Keratinocyte (primary cell): Measurements from ENCODE around the gene CDKN1C. TPM values are rescaled to one million over a fixed set of nuclear protein-coding genes. Genes with fewer than 3 reads are reported as not detected.

Experiments
- DNase-seq: peaks from one replicate; pipeline ENCODE4 v3.0.0-alpha.2; 2011; ENCODE audit warnings: low read depth, missing footprints, low spot score
- FAIRE-seq: peaks from 2 replicates; lab custom pipeline; 2011; peaks lifted over from hg19 to GRCh38; lab: Jason Lieb, UNC
- H2AFZ ChIP-seq: 2 replicates; pipeline ENCODE4 v1.6.0; 2012; ENCODE audit warnings: low read length, control low read depth, inconsistent platforms; ENCODE audit not compliant: control insufficient read depth
- H3K27ac ChIP-seq: 2 replicates; pipeline ENCODE4 v1.5.1; 2011; ENCODE audit warnings: low read length; ENCODE audit not compliant: control insufficient read depth, insufficient read depth
- H3K27me3 ChIP-seq: 3 replicates; pipeline ENCODE4 v1.6.0; 2011; ENCODE audit warnings: low read length; ENCODE audit not compliant: control insufficient read depth, insufficient read depth; ENCODE audit errors: extremely low read depth
- H3K36me3 ChIP-seq, 2 experiments: 2 replicates in 1 of 2; 3 replicates in 1 of 2; pipeline ENCODE4 v1.5.1; 2011; ENCODE audit warnings: low read length in 2 of 2, mild to moderate bottlenecking in 1 of 2; ENCODE audit not compliant: control insufficient read depth in 2 of 2, insufficient read depth in 2 of 2; ENCODE audit errors: extremely low read depth in 1 of 2
- H3K4me1 ChIP-seq: 3 replicates; pipeline ENCODE4 v1.5.1; 2011; ENCODE audit warnings: low read length; ENCODE audit not compliant: control insufficient read depth, insufficient read depth; ENCODE audit errors: extremely low read depth
- H3K4me2 ChIP-seq: 3 replicates; pipeline ENCODE4 v1.6.0; 2011; ENCODE audit warnings: low read depth, low read length; ENCODE audit not compliant: control insufficient read depth, insufficient read depth; ENCODE audit errors: extremely low read depth
- H3K4me3 ChIP-seq, 3 experiments: fragments of 200-600 bp in 1 of 3; sonication (generic) in 1 of 3; 2 replicates in 2 of 3; 3 replicates in 1 of 3; pipeline ENCODE4 v1.5.1; 2011 to 2016; ENCODE audit warnings: low read length in 3 of 3, mild to moderate bottlenecking in 3 of 3, control low read depth in 2 of 3, inconsistent platforms in 1 of 3, low read depth in 1 of 3, mixed read lengths in 1 of 3, mixed run types in 1 of 3, moderate library complexity in 1 of 3; ENCODE audit not compliant: control insufficient read depth in 2 of 3, insufficient read depth in 2 of 3; ENCODE audit errors: extremely low read depth in 1 of 3
- H3K79me2 ChIP-seq: 2 replicates; pipeline ENCODE4 v1.6.0; 2012; ENCODE audit warnings: low read length; ENCODE audit not compliant: control insufficient read depth, insufficient read depth
- H3K9ac ChIP-seq: 3 replicates; pipeline ENCODE4 v1.6.0; 2011; ENCODE audit warnings: low read length; ENCODE audit not compliant: control insufficient read depth, insufficient read depth; ENCODE audit errors: extremely low read depth
- H3K9me1 ChIP-seq: 3 replicates; pipeline ENCODE4 v1.6.0; 2011; ENCODE audit warnings: low read length; ENCODE audit not compliant: control insufficient read depth, insufficient read depth; ENCODE audit errors: extremely low read depth
- H3K9me3 ChIP-seq: 2 replicates; pipeline ENCODE4 v1.5.1; 2012; ENCODE audit warnings: low read depth, low read length; ENCODE audit not compliant: control insufficient read depth
- H4K20me1 ChIP-seq: 3 replicates; pipeline ENCODE4 v1.6.0; 2011; ENCODE audit warnings: low read length; ENCODE audit not compliant: control insufficient read depth, insufficient read depth; ENCODE audit errors: extremely low read depth
- CTCF ChIP-seq, 3 experiments: IDR thresholded peaks in 1 of 3; conservative IDR thresholded peaks in 1 of 3; optimal IDR thresholded peaks in 1 of 3; 2 replicates in 2 of 3; 3 replicates in 1 of 3; pipeline versions ENCODE3 to v1.5.1; 2011; ENCODE audit warnings: low read length in 3 of 3, mild to moderate bottlenecking in 3 of 3, moderate library complexity in 2 of 3, control low read depth in 1 of 3, inconsistent platforms in 1 of 3; ENCODE audit not compliant: insufficient read depth in 2 of 3; ENCODE audit errors: extremely low read depth in 1 of 3
- EZH2 ChIP-seq: IDR thresholded peaks from one replicate; pipeline ENCODE4 v1.6.1; 2012; ENCODE audit warnings: inconsistent platforms, mild to moderate bottlenecking, low read length, moderate library complexity
- dilution Hi-C: fragments of 300-500 bp; cut with MboI; formaldehyde crosslinking; loops from one replicate; pipeline ENCODE4 v1.7.0; 2020; ENCODE audit warnings: low sequenced_read_pairs; ENCODE audit not compliant: extremely low pct_ligation_motif_present
- polyA plus RNA-seq, 5 experiments: library from polyadenylated mRNA; depleted of rRNA in 3 of 5; stranded (reverse) in 3 of 5; stranded (forward) in 1 of 5; unstranded in 1 of 5; fragments of >200 nt; gene quantifications; 1 replicate in 1 of 5; 2 replicates in 3 of 5; 3 replicates in 1 of 5; pipeline versions ENCODE4 v1.2.1 to v1.2.3, GENCODE V29; 2011 to 2012; ENCODE audit warnings: missing spikeins in 2 of 5, low read depth in 1 of 5, low replicate concordance in 1 of 5

Gene CDKN1C
- polyA plus RNA-seq, 1 donor (not counting 4 experiments of a cell fraction or from before 2014, with no cell fraction given): 0.37 TPM

GRCh38 chr11:2934021-2934550 is 48.5 kb upstream of the CDKN1C start:
- dilution Hi-C loops: no loop called here
- Histone ChIP-seq H3K4me2 (peak overlapping the region; percentile 75), H3K79me2 (peaks cover under 1% of the 10 kb centered on the region), H3K4me1 (peaks cover 36% of the 10 kb centered on the region), H3K27ac (peak overlapping the region; percentile 96), H3K9me1 (no peaks in the 10 kb centered on the region), H3K27me3 (no peaks in the 10 kb centered on the region), H2AFZ (no peak overlapping the region), H3K9ac (peak overlapping the region; percentile 80), H3K4me3 (no peak overlapping the region), H3K36me3 (no peaks in the 10 kb centered on the region), H4K20me1 (no peaks in the 10 kb centered on the region), H3K9me3 (peaks cover 4% of the 10 kb centered on the region)
- TF ChIP-seq CTCF (optimal IDR thresholded peaks at IDR 0.05 in 1 of 3, IDR thresholded peaks at IDR 0.05 in 1 of 3, conservative IDR thresholded peaks at IDR 0.05 in 1 of 3; ENCODE audit: extremely low read depth in 1 of 3, insufficient read depth in 2 of 3, low read length in 3 of 3) (no peak), EZH2 (no peak)
- FAIRE-seq (no peak), DNase-seq (no peak)

- H3K9me1 ChIP-seq: no peaks in the 10 kb centered on the region
- peak overlapping the region; percentile 80 for H3K9ac ChIP-seq
- H3K79me2 ChIP-seq: peaks cover 7% of the 10 kb centered on the region
- DNase-seq (peak; percentile 96), FAIRE-seq (peak; percentile 79)
- peak overlapping the region; percentile 96 for H3K27ac ChIP-seq
- no peaks in the 10 kb centered on the region for H4K20me1 ChIP-seq
- dilution Hi-C loops: no loop called here
- peak overlapping the region; percentile 75 for H3K4me2 ChIP-seq
- peak overlapping the region in 2 of 3 experiments; percentile 42 to 49 for H3K4me3 ChIP-seq
- no peaks in the 10 kb centered on the region for H3K36me3 ChIP-seq
- H3K9me3 ChIP-seq: peaks cover 3% of the 10 kb centered on the region
- TF ChIP-seq CTCF (optimal IDR thresholded peaks at IDR 0.05 in 1 of 3, IDR thresholded peaks at IDR 0.05 in 1 of 3, conservative IDR thresholded peaks at IDR 0.05 in 1 of 3; ENCODE audit: extremely low read depth in 1 of 3, insufficient read depth in 2 of 3, low read length in 3 of 3): peak in 1 of 3 experiments; percentile 7
- no peak for TF ChIP-seq EZH2
- H2AFZ ChIP-seq: peak overlapping the region; percentile 45
- H3K4me1 ChIP-seq: peaks cover 36% of the 10 kb centered on the region
- H3K27me3 ChIP-seq: no peaks in the 10 kb centered on the region
Observed at GRCh38 chr11:2933375-2934020, 47.9 kb upstream of the CDKN1C start.
